H54 (cell line): ENCODE data around the gene DUOX2.
A peak's percentile ranks its signal among the peaks of the same experiment; 100 is the strongest.
"Not testable (repeated sequence)": the region's sequence is repeated elsewhere in the genome, so short reads cannot be mapped to it uniquely, and the experiment has no call there.

Experiments
- DNase-seq: peaks from one replicate; pipeline ENCODE4 v3.0.0; 2011; ENCODE audit warnings: low spot score, mixed read lengths; ENCODE audit not compliant: insufficient read length
- FAIRE-seq: peaks from 3 replicates; lab custom pipeline; 2011; peaks lifted over from hg19 to GRCh38; lab: Jason Lieb, UNC
- POLR2A ChIP-seq: IDR thresholded peaks from 2 replicates; pipeline ENCODE4 v1.6.1; 2011; ENCODE audit warnings: low read depth, mild to moderate bottlenecking, low read length

The DUOX2 gene

GRCh38 chr15:45091576-45091975 is 22.4 kb downstream of the DUOX2 start:
- no peak for FAIRE-seq
- TF ChIP-seq POLR2A = no peak

GRCh38 chr15:45091161-45091560 is 22.8 kb downstream of the DUOX2 start:
- FAIRE-seq = no peak
- no peak for TF ChIP-seq POLR2A
- no peak for DNase-seq

More at GRCh38 chr15:45091576-45091975, 22.4 kb downstream of the DUOX2 start:
- DNase-seq = no peak

- DNase-seq (no peak), FAIRE-seq (no peak)
- TF ChIP-seq POLR2A = no peak
Observed at GRCh38 chr15:45089712-45090373, 24.1 kb downstream of the DUOX2 start.

- no peak for TF ChIP-seq POLR2A
- FAIRE-seq = no peak
- DNase-seq = no peak
Observed at GRCh38 chr15:45088801-45089711, 24.9 kb downstream of the DUOX2 start.

GRCh38 chr15:45087513-45087912 is 26.5 kb downstream of the DUOX2 start:
- no peak for TF ChIP-seq POLR2A
- DNase-seq = no peak
- no peak for FAIRE-seq

GRCh38 chr15:45084163-45084562 is 29.8 kb downstream of the DUOX2 start:
- TF ChIP-seq POLR2A = no peak
- FAIRE-seq = no peak
- no peak for DNase-seq

- DNase-seq (no peak), FAIRE-seq (no peak)
- no peak for TF ChIP-seq POLR2A
Observed at GRCh38 chr15:45083223-45083622, 30.7 kb downstream of the DUOX2 start.

GRCh38 chr15:45082412-45082811 is 31.6 kb downstream of the DUOX2 start:
- DNase-seq = not testable (repeated sequence)
- FAIRE-seq = peak; percentile 30

- DNase-seq, FAIRE-seq: not testable (repeated sequence)
Observed at GRCh38 chr15:45080593-45080992, 33.4 kb downstream of the DUOX2 start.

- FAIRE-seq, DNase-seq: not testable (repeated sequence)
Observed at GRCh38 chr15:45079628-45080246, 34.2 kb downstream of the DUOX2 start.

GRCh38 chr15:45079201-45079600 is 34.8 kb downstream of the DUOX2 start:
- not testable (repeated sequence) for DNase-seq, FAIRE-seq

GRCh38 chr15:45077391-45077790 is 36.6 kb downstream of the DUOX2 start:
- FAIRE-seq, DNase-seq: not testable (repeated sequence)

- FAIRE-seq, DNase-seq: not testable (repeated sequence)
Observed at GRCh38 chr15:45075440-45076320, 38.3 kb downstream of the DUOX2 start.

GRCh38 chr15:45073602-45074001 is 40.4 kb downstream of the DUOX2 start:
- not testable (repeated sequence) for FAIRE-seq, DNase-seq

GRCh38 chr15:45069942-45070360 is 44.0 kb downstream of the DUOX2 start:
- not testable (repeated sequence) for DNase-seq, FAIRE-seq
